GM18519 (cell line): ENCODE data around the gene LDLRAP1.
"Not testable (repeated sequence)": the region's sequence is repeated elsewhere in the genome, so short reads cannot be mapped to it uniquely, and the experiment has no call there.

ENCODE experiments used
- ATAC-seq: cut with Tn5 transposase; IDR thresholded peaks from one replicate; pipeline ENCODE4 v1.9.1; 2021; ENCODE audit warnings: mild to moderate bottlenecking, moderate library complexity; ENCODE audit not compliant: unreplicated experiment, low FRiP score

Gene LDLRAP1

DNA sequence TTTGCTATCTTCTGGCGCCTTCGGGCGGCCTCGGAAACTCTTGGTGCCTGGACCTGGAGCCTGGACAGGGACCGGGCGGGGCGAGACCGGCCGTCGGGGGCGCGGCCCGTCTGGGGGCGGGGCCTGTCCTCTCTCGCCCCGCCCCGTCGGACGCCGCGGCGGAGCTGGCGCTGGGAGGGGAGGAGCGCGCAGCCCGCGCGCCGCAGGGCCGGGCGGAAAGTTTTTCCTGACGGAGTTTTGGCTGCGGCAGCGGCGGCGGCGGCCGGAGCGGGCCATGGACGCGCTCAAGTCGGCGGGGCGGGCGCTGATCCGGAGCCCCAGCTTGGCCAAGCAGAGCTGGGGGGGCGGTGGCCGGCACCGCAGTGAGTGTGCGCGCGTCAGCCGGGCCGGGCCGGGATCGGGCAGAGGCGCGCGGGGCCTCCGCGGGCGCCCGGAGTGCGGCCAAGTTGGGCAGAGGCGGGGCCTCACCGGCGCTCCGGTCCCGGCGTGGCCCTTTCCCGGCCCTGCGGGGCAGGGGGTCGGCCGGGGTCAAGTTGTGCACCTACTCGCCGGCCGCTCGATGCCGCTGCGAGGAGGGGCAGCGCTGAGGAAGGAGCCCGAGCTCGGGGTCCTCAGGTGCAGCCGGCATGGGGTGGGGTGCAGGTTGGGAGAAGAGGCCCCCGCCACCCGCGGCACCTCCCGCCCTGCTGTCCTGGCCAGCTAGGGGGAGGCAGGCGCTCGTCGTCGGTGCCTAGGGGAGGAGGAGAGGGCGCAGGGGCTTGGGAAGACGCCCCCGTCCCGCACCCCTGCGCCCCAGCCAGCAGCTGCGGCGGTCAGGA, at the start of gene LDLRAP1:
TSS of gene LDLRAP1 (plus strand) at position 182 of the 818 bp plus-strand sequence. CDS start at position 275, 93 bp downstream.
- peak; percentile 53 for ATAC-seq

GRCh38 chr1:25494952-25495351, 48.5 kb upstream of the LDLRAP1 start:
- no peak for ATAC-seq

- no peak for ATAC-seq
These were observed 42.7 kb upstream of the LDLRAP1 start for GRCh38 chr1:25500694-25501093.

DNA sequence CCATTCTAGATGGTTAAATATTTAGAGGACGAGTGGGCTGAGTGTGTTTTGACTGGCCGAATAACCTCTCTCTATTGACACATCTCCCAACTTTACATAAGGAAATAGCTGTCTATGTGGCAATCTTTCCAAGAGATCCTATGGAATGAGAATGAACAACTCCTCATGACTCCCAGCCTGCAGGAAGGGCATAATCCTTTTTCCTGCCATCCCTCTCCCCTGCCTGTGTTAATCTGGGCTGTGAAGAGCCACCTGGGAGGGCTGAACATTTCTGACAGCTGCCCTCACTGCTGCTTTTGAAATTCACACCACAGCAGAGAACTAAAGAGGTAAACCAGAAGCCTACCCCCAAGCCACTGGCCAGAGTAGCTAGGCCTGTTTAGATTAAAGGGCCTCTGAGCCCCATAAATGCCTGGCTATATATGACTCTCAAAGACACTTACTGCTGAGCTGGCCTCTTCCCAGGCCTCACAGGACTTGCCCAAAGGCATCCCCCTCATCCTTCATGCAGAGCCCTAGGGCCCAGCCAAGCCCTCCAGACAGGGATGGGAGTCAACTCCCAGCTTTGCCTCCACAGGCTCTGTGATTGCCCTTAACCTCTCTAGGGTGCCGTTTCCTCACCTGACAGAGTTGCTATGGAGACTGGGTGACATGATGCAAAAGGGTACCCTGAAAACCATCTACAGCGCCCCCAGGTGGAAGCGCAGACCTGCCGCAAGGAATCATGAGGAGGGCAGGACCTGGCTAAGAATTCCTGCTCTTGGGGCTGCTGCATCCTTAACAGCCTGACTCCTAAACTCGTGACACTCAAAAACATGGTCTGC, 42.0 kb upstream of the LDLRAP1 start:
- no peak for ATAC-seq

GRCh38 chr1:25502957-25503356, 40.4 kb upstream of the LDLRAP1 start:
- no peak for ATAC-seq

DNA sequence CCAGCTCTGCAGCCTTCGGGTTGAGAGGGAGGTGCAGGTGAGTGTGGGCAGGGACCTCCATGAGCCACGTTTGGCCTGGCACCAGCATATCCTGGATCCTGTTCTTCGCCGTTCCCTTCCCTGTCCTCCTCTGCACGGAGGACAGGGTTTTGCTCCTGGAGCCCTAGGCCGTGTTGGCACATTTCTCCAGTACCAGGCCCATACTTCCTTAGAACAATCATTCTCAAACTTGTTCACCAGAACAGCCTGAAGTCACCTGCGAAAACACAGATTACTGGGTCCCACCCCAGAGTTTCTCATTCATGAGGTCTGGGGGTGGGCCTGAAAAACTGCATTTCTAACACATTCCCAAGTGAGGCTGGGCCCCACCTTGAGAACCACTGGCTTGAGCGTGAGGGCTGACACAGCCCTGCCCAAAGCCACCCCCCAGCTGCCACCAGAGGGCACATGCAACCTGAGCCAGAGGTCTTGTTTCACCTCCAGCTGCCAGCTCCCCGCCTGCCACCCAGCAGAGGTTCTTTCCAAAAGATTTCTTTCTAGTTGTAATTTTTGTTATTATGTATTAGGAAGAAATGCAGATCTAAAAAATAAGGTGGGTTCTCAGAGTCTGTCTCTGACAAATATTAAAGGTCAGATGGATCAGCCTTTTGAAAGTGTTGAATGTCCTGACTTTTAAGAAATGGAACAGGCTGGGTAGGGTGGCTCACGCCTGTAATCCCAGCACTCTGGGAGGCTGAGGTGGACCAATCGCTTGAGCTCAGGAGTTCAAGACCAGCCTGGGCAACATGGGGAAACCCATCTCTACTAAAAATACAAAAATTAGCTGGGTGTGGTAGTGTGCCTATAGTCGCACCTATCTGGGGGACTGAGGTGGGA, 39.6 kb upstream of the LDLRAP1 start:
- ATAC-seq = no peak

DNA sequence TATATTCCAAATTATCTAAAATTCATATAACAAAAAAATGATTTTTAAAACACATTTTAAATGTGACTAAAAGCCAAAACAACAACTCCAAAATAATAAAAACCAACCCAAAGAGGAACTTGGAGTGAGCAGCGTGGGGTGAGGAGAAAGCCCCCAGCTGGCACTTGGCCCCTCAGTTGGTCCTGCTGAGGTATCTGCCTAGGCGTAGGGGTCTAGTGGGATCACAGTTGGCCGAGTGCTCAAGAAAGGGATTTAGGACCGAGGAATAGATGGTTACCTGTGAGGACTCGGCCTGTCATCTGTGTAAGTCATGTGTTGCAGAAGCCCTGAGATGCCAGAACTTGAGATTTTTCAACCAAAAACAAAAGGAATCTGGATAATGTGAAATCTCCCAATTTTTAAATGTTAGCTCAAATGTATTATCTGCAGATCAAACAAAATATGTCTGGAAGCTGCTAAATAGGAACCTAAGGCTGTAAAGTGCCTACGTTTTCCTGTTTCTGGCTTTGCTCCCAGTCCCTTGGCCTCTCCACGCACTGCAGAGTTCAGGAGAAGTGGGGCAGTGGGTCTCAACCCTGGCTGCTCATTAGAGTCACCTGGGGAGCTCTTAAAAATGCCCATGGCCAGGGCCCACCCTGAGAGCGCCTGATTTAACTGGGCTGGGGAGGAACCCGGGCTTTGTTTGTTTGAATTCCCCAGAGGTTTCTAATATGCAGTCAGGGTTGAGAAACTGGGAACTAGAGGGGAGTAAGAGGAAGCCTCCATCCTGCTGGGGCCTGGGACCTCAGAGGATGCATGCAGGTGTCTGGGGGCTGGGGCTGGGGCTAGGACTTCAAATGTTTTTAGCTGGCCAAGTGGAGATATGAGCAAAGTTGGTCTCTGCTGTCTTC, 38.5 kb upstream of the LDLRAP1 start:
- ATAC-seq = no peak

DNA sequence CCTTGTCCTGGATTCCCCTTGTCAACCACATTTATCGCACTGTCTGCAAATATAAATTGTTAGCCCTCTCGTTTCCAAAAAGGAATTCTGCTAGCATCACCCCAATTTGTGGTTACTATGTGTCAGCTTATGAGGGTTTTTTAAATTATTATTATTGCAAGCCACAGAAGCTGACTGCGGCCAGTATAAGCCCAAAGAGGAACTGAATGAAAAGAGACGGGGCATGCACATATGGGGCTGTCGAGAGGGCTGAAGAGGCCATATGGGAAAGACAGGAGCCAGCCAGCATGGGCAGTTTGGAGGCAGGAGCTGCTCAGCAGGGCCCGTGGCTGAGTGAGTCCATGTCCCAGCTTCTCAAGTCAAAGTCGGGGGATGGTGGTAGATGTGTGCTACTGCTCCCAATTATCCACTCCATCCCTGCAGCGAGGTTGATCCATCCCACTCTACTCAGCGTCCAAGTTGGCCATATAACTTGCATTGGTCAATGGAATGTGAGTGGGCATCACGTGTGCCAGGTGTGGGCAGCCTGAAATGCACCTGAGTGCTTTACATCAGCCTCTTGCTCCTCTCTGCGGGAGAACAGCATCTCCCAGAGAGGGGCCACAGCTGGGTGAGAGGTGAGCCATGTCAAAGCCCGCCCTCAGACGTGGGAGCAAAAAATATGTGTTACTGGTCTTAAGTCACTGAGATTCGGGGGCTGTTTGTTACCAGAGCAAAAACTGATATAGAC, 37.6 kb upstream of the LDLRAP1 start:
- ATAC-seq = no peak

DNA sequence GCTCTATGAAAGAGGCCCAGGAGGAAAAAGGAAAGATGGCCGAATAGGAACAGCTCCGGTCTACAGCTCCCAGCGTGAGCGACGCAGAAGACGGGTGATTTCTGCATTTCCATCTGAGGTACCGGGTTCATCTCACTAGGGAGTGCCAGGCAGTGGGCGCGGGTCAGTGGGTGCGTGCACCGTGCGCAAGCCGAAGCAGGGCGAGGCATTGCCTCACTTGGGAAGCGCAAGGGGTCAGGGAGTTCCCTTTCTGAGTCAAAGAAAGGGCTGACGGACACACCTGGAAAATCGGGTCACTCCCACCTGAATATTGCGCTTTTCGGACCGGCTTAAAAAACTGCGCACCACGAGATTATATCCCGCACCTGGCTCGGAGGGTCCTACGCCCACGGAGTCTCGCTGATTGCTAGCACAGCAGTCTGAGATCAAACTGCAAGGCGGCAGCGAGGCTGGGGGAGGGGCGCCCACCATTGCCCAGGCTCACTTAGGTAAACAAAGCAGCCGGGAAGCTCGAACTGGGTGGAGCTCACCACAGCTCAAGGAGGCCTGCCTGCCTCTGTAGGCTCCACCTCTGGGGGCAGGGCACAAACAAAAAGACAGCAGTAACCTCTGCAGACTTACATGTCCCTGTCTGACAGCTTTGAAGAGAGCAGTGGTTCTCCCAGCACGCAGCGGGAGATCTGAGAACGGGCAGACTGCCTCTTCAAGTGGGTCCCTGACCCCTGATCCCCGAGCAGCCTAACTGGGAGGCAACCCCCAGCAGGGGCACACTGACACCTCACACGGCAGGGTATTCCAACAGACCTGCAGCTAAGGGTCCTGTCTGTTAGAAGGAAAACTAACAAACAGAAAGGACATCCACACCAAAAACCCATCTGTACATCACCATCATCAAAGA, 36.6 kb upstream of the LDLRAP1 start:
- ATAC-seq = not testable (repeated sequence)

- no peak for ATAC-seq
These were observed 29.7 kb upstream of the LDLRAP1 start for GRCh38 chr1:25513666-25514065.

- ATAC-seq = no peak
These were observed 28.4 kb upstream of the LDLRAP1 start for GRCh38 chr1:25515033-25515432.

- ATAC-seq = no peak
These were observed 26.7 kb upstream of the LDLRAP1 start for GRCh38 chr1:25516686-25517085.

GRCh38 chr1:25517476-25518394, 25.7 kb upstream of the LDLRAP1 start:
- ATAC-seq = no peak

- ATAC-seq = no peak
These were observed 23.8 kb upstream of the LDLRAP1 start for GRCh38 chr1:25519624-25520023.

GRCh38 chr1:25520446-25521061, 22.9 kb upstream of the LDLRAP1 start:
- ATAC-seq = no peak

DNA sequence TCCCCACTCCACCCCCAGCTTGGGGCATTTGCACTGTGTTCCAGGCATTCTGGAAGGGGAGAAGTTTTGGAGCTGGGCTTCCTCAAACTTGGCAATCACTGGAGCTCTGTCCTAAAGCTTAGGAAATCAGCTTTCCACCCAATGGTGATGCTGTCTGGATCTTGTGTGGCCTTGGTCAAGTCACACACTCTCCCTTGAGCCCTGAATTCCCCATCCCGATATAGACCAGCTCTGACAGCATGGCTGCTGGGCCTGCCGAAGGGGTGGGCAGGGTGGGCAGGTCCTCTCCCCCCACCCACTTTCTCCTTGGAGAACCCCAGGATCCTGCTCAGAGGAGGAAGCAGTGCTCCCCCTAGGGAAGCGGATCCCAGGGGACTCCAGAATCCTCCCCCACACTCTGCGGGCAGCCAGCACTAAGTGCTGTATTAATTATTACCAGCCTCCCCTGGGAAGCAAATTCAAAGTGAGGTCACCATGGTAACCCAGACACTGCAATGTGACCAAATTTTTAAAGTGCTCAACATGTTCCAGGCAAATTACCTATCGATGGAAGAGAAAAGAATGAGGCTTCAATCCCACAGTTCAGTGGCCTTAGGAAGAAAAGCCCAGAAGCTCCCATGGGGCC, 21.3 kb upstream of the LDLRAP1 start:
- no peak for ATAC-seq
